Effector memory CD8-positive, alpha-beta T cell (primary cell): Measurements from ENCODE around the gene MAPKBP1.

Source experiments
- ATAC-seq: fragments of 150-1000 bp; cut with Tn5 transposase; replicated peaks from 2 replicates; pipeline ENCODE4 v1.10.0; 2021; ENCODE audit warnings: mild to moderate bottlenecking, moderate library complexity
- DNase-seq, 3 experiments: peaks; one replicate each; pipeline ENCODE4 v3.0.0; 2021
- H3K27ac Mint-ChIP-seq, 2 donors: one replicate each; pipeline ENCODE4 v1.8.0; 2022; ENCODE audit warnings: mild to moderate bottlenecking in 2 of 2, mixed read lengths in 2 of 2, moderate library complexity in 2 of 2
- H3K27me3 Mint-ChIP-seq, 2 donors: one replicate each; pipeline ENCODE4 v1.8.0; 2022; ENCODE audit warnings: mixed read lengths in 2 of 2
- H3K36me3 Mint-ChIP-seq: one replicate; pipeline ENCODE4 v1.8.0; 2022; ENCODE audit warnings: mild to moderate bottlenecking, moderate library complexity, mixed read lengths; ENCODE audit not compliant: insufficient read depth
- H3K4me1 Mint-ChIP-seq, 2 donors: one replicate each; pipeline ENCODE4 v1.8.0; 2022; ENCODE audit warnings: low read depth in 2 of 2, mixed read lengths in 2 of 2
- H3K4me3 Mint-ChIP-seq, 2 donors: one replicate each; pipeline ENCODE4 v1.8.0; 2022; ENCODE audit warnings: mild to moderate bottlenecking in 2 of 2, mixed read lengths in 2 of 2, moderate library complexity in 2 of 2
- H3K9me3 Mint-ChIP-seq, 2 donors: one replicate each; pipeline ENCODE4 v1.8.0; 2022; ENCODE audit warnings: mixed read lengths in 2 of 2

MAPKBP1 gene

GRCh38 chr15:41843571-41843970, 69.3 kb downstream of the MAPKBP1 start:
- ATAC-seq (no peak), DNase-seq (no peak)
- peaks cover 17% of the 10 kb centered on the region for H3K36me3 Mint-ChIP-seq
- no peaks in the 10 kb centered on the region for H3K9me3 Mint-ChIP-seq
- peak overlapping the region in 1 of 2 donors; percentile 65 for H3K27ac Mint-ChIP-seq
- no peak overlapping the region for H3K4me3 Mint-ChIP-seq
- no peaks in the 10 kb centered on the region for H3K27me3 Mint-ChIP-seq
- peaks cover 0 to 4% of the 10 kb centered on the region in 2 donors for H3K4me1 Mint-ChIP-seq

- peaks cover 21% of the 10 kb centered on the region for H3K36me3 Mint-ChIP-seq
- H3K4me1 Mint-ChIP-seq: peaks cover 0 to 4% of the 10 kb centered on the region in 2 donors
- H3K4me3 Mint-ChIP-seq: no peak overlapping the region
- no peaks in the 10 kb centered on the region for H3K27me3 Mint-ChIP-seq
- ATAC-seq: no peak
- peak overlapping the region in 1 of 2 donors; percentile 65 for H3K27ac Mint-ChIP-seq
- no peak for DNase-seq
- H3K9me3 Mint-ChIP-seq: no peaks in the 10 kb centered on the region
Measured at GRCh38 chr15:41844814-41845213, 70.5 kb downstream of the MAPKBP1 start.

- peaks cover 0 to 10% of the 10 kb centered on the region in 2 donors for H3K4me1 Mint-ChIP-seq
- H3K36me3 Mint-ChIP-seq: peaks cover 24% of the 10 kb centered on the region
- peak overlapping the region in 1 of 2 donors; percentile 2 for H3K27ac Mint-ChIP-seq
- DNase-seq (no peak), ATAC-seq (no peak)
- no peaks in the 10 kb centered on the region for H3K9me3 Mint-ChIP-seq
- H3K27me3 Mint-ChIP-seq: no peaks in the 10 kb centered on the region
- no peak overlapping the region for H3K4me3 Mint-ChIP-seq
Measured at GRCh38 chr15:41847206-41847605, 72.9 kb downstream of the MAPKBP1 start.

GRCh38 chr15:41847981-41848380, 73.7 kb downstream of the MAPKBP1 start:
- H3K4me3 Mint-ChIP-seq: no peak overlapping the region
- H3K4me1 Mint-ChIP-seq: peaks cover 0 to 10% of the 10 kb centered on the region in 2 donors
- H3K27ac Mint-ChIP-seq: peak overlapping the region in 1 of 2 donors; percentile 2
- DNase-seq: no peak
- peaks cover 24% of the 10 kb centered on the region for H3K36me3 Mint-ChIP-seq
- no peaks in the 10 kb centered on the region for H3K27me3 Mint-ChIP-seq
- H3K9me3 Mint-ChIP-seq: no peaks in the 10 kb centered on the region
- no peak for ATAC-seq

- Mint-ChIP-seq H3K9me3 (no peaks in the 10 kb centered on the region), H3K27me3 (no peaks in the 10 kb centered on the region), H3K4me3 (no peak overlapping the region), H3K27ac (peak overlapping the region in 1 of 2 donors; percentile 2), H3K36me3 (peaks cover 24% of the 10 kb centered on the region), H3K4me1 (peaks cover 0 to 10% of the 10 kb centered on the region in 2 donors)
- ATAC-seq (no peak), DNase-seq (no peak)
Measured at GRCh38 chr15:41848631-41849030, 74.3 kb downstream of the MAPKBP1 start.

- H3K4me3 Mint-ChIP-seq: no peak overlapping the region
- no peak for ATAC-seq
- H3K27me3 Mint-ChIP-seq: no peaks in the 10 kb centered on the region
- H3K9me3 Mint-ChIP-seq: no peaks in the 10 kb centered on the region
- H3K27ac Mint-ChIP-seq: peak overlapping the region in 1 of 2 donors; percentile 62
- no peak for DNase-seq
- H3K4me1 Mint-ChIP-seq: peaks cover 0 to 10% of the 10 kb centered on the region in 2 donors
- peaks cover 24% of the 10 kb centered on the region for H3K36me3 Mint-ChIP-seq
Measured at GRCh38 chr15:41849204-41849603, 74.9 kb downstream of the MAPKBP1 start.

- H3K27ac Mint-ChIP-seq: peak overlapping the region in 1 of 2 donors; percentile 65
- peaks cover 0 to 10% of the 10 kb centered on the region in 2 donors for H3K4me1 Mint-ChIP-seq
- ATAC-seq: no peak
Measured at GRCh38 chr15:41849861-41850260, 75.6 kb downstream of the MAPKBP1 start.

GRCh38 chr15:41850482-41851166, 76.3 kb downstream of the MAPKBP1 start:
- Mint-ChIP-seq H3K36me3 (peaks cover 23% of the 10 kb centered on the region), H3K9me3 (no peaks in the 10 kb centered on the region), H3K27me3 (no peaks in the 10 kb centered on the region), H3K4me3 (no peak overlapping the region), H3K27ac (peak overlapping the region; percentile 58 to 65), H3K4me1 (peaks cover 0 to 10% of the 10 kb centered on the region in 2 donors)
- no peak for ATAC-seq
- DNase-seq: no peak

More at GRCh38 chr15:41849861-41850260, 75.6 kb downstream of the MAPKBP1 start:
- H3K36me3 Mint-ChIP-seq: peaks cover 24% of the 10 kb centered on the region
- no peaks in the 10 kb centered on the region for H3K27me3 Mint-ChIP-seq
- no peak overlapping the region for H3K4me3 Mint-ChIP-seq
- no peak for DNase-seq
- H3K9me3 Mint-ChIP-seq: no peaks in the 10 kb centered on the region

GRCh38 chr15:41851167-41851523, 76.9 kb downstream of the MAPKBP1 start:
- ATAC-seq (no peak), DNase-seq (no peak)
- Mint-ChIP-seq H3K27me3 (no peaks in the 10 kb centered on the region), H3K4me3 (no peak overlapping the region), H3K4me1 (peaks cover 0 to 10% of the 10 kb centered on the region in 2 donors), H3K9me3 (no peaks in the 10 kb centered on the region), H3K27ac (peak overlapping the region; percentile 58 to 65), H3K36me3 (peaks cover 22% of the 10 kb centered on the region)

- H3K27me3 Mint-ChIP-seq: no peaks in the 10 kb centered on the region
Measured at GRCh38 chr15:41851755-41852370, 77.6 kb downstream of the MAPKBP1 start.

GRCh38 chr15:41852736-41853590, 78.7 kb downstream of the MAPKBP1 start:
- no peak for ATAC-seq
- Mint-ChIP-seq H3K4me3 (no peak overlapping the region), H3K4me1 (peaks cover 0 to 8% of the 10 kb centered on the region in 2 donors)

More at GRCh38 chr15:41851755-41852370, 77.6 kb downstream of the MAPKBP1 start:
- no peak for DNase-seq
- ATAC-seq: no peak
- Mint-ChIP-seq H3K27ac (peak overlapping the region in 1 of 2 donors; percentile 35), H3K9me3 (no peaks in the 10 kb centered on the region), H3K4me1 (peaks cover 0 to 10% of the 10 kb centered on the region in 2 donors), H3K36me3 (peaks cover 22% of the 10 kb centered on the region), H3K4me3 (no peak overlapping the region)

GRCh38 chr15:41853831-41854230, 79.5 kb downstream of the MAPKBP1 start:
- Mint-ChIP-seq H3K4me3 (no peak overlapping the region), H3K4me1 (peaks cover 0 to 6% of the 10 kb centered on the region in 2 donors), H3K9me3 (no peaks in the 10 kb centered on the region), H3K36me3 (peaks cover 14% of the 10 kb centered on the region), H3K27ac (no peak overlapping the region), H3K27me3 (no peaks in the 10 kb centered on the region)
- DNase-seq: no peak
- no peak for ATAC-seq

More at GRCh38 chr15:41852736-41853590, 78.7 kb downstream of the MAPKBP1 start:
- H3K27ac Mint-ChIP-seq: peak overlapping the region in 1 of 2 donors; percentile 15
- no peaks in the 10 kb centered on the region for H3K27me3 Mint-ChIP-seq
- no peaks in the 10 kb centered on the region for H3K9me3 Mint-ChIP-seq
- DNase-seq: no peak
- H3K36me3 Mint-ChIP-seq: peaks cover 17% of the 10 kb centered on the region

GRCh38 chr15:41854443-41854842, 80.2 kb downstream of the MAPKBP1 start:
- peaks cover 0 to 6% of the 10 kb centered on the region in 2 donors for H3K4me1 Mint-ChIP-seq
- ATAC-seq (no peak), DNase-seq (no peak)
- no peak overlapping the region for H3K27ac Mint-ChIP-seq
- no peaks in the 10 kb centered on the region for H3K27me3 Mint-ChIP-seq
- H3K9me3 Mint-ChIP-seq: no peaks in the 10 kb centered on the region
- no peak overlapping the region for H3K4me3 Mint-ChIP-seq
- peaks cover 11% of the 10 kb centered on the region for H3K36me3 Mint-ChIP-seq
